Small intestine (tissue), 7 donors: ENCODE measurements around the gene BHLHA15. TPM values are rescaled to one million over a fixed set of nuclear protein-coding genes. Genes with fewer than 3 reads are reported as not detected.
A peak's percentile ranks its signal among the peaks of the same experiment; 100 is the strongest.

ENCODE experiments used
- DNase-seq, 2 donors: peaks; one replicate each; pipeline versions ENCODE4 v3.0.0 to v3.0.0-alpha.2; 2013
- FAIRE-seq: peaks from 2 replicates; lab custom pipeline; 2012; peaks lifted over from hg19 to GRCh38; lab: Jason Lieb, UNC
- H3K27ac ChIP-seq, 3 donors: one replicate each; pipeline ENCODE4 v1.5.1; 2013; ENCODE audit warnings: low read length in 2 of 3, mild to moderate bottlenecking in 2 of 3, control low read depth in 1 of 3, inconsistent platforms in 1 of 3, low read depth in 1 of 3, moderate library complexity in 1 of 3
- H3K27me3 ChIP-seq, 3 donors: one replicate each; pipeline ENCODE4 v1.6.1; 2013; ENCODE audit warnings: low read length in 3 of 3, inconsistent platforms in 1 of 3; ENCODE audit not compliant: control insufficient read depth in 3 of 3, insufficient read depth in 3 of 3
- H3K36me3 ChIP-seq, 3 donors: one replicate each; pipeline ENCODE4 v1.6.1; 2013; ENCODE audit warnings: low read length in 3 of 3, inconsistent platforms in 1 of 3, low read depth in 1 of 3, mild to moderate bottlenecking in 1 of 3, moderate library complexity in 1 of 3; ENCODE audit not compliant: control insufficient read depth in 3 of 3, insufficient read depth in 2 of 3
- H3K4me1 ChIP-seq, 3 donors: one replicate each; pipeline ENCODE4 v1.6.1; 2013; ENCODE audit warnings: low read length in 2 of 3, inconsistent platforms in 1 of 3, low read depth in 1 of 3, mild to moderate bottlenecking in 1 of 3, moderate library complexity in 1 of 3; ENCODE audit not compliant: control insufficient read depth in 3 of 3, insufficient read depth in 2 of 3
- H3K4me3 ChIP-seq, 3 donors: one replicate each; pipeline ENCODE4 v1.5.1; 2013; ENCODE audit warnings: low read length in 3 of 3, control low read depth in 1 of 3, inconsistent platforms in 1 of 3, low read depth in 1 of 3, mild to moderate bottlenecking in 1 of 3, moderate library complexity in 1 of 3
- H3K9me3 ChIP-seq, 2 donors: one replicate each; pipeline ENCODE4 v1.6.1; 2013; ENCODE audit warnings: low read depth in 1 of 2, low read length in 1 of 2; ENCODE audit not compliant: control insufficient read depth in 2 of 2, insufficient read depth in 1 of 2
- WGBS, 3 donors: extraction: QIAGEN DNeasy Blood & Tissue Kit; methylation state at CpG; one replicate each; pipeline ENCODE4 v1.1.7; 2013; 5-methylcytosine and 5-hydroxymethylcytosine counted together
- polyA plus RNA-seq, 4 donors: library from polyadenylated mRNA; stranded (reverse) in 3 of 4; unstranded in 1 of 4; fragments of 200-250 nt in 3 of 4; fragments of 120-200 nt in 1 of 4; gene quantifications; one replicate each; pipeline versions ENCODE4 v1.2.1 to v1.2.3, GENCODE V29; 2013
- donor health status: healthy with polysubstance abuse.
- donor health status: control.
- donor health status: control.
- donor health status: Bipolar disorder and iron deficiency.
- donor health status: healthy.

Gene BHLHA15
- polyA plus RNA-seq, 4 donors, result 0.34 to 4.1 (median 2.6) TPM; not detected in 1

DNA sequence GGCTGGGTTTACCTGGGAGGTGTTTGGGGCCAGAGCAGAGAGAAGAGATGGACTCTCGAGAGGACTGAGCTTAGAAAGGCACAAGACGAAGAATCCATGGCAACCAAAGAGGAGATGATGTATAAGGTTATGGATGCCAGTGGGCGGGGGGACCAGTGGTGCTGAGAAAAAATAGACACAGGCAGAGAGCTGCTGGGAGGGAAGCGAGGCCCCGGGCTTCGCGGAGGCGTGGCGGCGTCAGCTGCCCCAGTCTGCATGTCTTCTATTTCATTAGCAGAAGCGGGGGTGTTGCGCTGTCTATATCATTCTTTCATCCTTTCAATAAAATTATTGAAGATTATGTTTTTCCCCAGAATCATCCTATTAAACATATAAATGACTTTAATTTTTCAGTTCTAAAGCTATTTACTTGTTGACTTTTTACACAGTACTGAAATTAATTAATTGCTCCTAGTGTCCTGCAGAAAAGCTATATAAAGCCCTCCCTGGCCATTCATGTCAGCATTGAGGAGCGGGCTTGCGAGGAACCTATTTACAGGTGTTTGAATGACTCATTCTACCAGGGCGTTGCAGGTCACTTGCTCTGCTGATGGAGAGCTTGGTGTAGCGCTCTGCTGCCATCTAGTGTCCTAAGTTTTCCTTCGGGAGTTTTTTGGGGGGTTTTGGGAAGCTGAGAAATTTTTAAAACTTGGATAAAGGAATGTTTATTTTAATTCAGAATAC is 42.9 kb upstream of the BHLHA15 start:
- Histone ChIP-seq H3K4me1 (peaks cover 0 to 11% (median 2%) of the 10 kb centered on the region in 3 donors), H3K9me3 (no peaks in the 10 kb centered on the region), H3K27ac (no peak overlapping the region), H3K4me3 (no peak overlapping the region), H3K27me3 (no peaks in the 10 kb centered on the region), H3K36me3 (peaks cover 0 to 48% (median 2%) of the 10 kb centered on the region in 3 donors)
- DNase-seq, result peak; percentile 83 to 84
- WGBS, 3 donors, result 59 to 63% (median 60%) methylated on average over 17 of the region's 17 CpGs
- FAIRE-seq, result no peak

DNA sequence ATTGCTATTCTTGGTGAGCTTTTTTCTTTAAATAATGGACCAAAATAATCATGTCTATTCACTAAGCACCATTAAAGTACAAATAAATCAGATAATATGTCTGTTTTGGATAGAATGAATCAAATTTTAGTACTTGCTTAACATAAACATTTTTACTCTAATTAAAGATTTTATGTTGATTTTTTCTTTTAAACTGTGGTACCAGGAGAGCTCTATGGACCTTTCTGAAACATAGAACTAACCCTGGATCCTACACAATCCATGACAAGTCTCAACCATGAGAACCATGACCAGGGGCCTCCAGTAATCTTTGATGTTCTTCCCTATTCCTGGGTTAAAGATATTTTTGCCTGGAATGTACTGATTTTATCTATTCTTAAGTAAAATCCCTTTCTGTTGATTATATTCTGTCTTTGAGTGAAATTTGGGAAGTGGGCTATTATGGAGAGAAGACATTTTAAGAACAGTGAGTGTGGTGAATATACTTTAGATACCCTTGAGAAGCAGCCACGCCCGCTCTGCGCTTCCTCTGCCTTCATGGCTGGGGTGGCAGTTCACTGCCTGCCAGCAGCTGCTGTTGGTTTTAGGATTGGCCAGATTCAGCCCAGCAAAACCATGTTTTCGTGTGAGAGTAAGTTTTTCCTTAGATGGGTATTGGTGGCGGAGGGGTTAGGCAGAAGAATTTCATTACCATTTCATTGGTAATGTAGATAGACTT is 42.2 kb upstream of the BHLHA15 start:
- 87 to 91% (median 91%) methylated on average over 5 of the region's 5 CpGs for WGBS, 3 donors
- Histone ChIP-seq H3K27ac (no peak overlapping the region), H3K9me3 (no peaks in the 10 kb centered on the region), H3K36me3 (peaks cover 0 to 44% (median 2%) of the 10 kb centered on the region in 3 donors), H3K4me1 (peaks cover 0 to 8% (median 0%) of the 10 kb centered on the region in 3 donors), H3K4me3 (no peak overlapping the region), H3K27me3 (no peaks in the 10 kb centered on the region)
- no peak for FAIRE-seq
- no peak for DNase-seq

DNA sequence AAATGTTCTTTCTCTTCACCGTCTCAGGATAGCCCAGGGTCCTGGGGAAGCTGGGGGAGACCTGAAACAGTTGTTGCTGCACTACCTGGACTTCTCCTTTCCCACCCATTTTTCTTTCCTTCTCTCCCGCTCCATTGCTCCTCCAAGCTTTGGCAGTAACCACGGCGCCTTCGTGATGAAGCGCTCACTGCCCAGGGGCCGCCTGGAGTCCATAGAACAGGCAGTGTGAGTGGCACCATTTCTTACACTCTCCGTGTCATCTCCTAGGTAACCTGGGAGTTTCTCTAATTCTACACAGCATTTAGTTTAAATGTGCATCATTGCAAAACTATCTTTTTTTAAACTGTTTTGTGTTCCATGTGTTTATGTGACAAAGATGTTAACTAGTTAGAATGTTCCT is 40.3 kb upstream of the BHLHA15 start:
- Histone ChIP-seq H3K9me3 (no peaks in the 10 kb centered on the region), H3K27ac (no peak overlapping the region), H3K36me3 (peaks cover 2 to 44% (median 10%) of the 10 kb centered on the region in 3 donors), H3K4me3 (no peak overlapping the region), H3K27me3 (no peaks in the 10 kb centered on the region), H3K4me1 (peaks cover 0 to 5% (median 0%) of the 10 kb centered on the region in 3 donors)
- 91 to 93% (median 92%) methylated on average over 8 of the region's 8 CpGs for WGBS, 3 donors
- FAIRE-seq (no peak), DNase-seq (no peak)

DNA sequence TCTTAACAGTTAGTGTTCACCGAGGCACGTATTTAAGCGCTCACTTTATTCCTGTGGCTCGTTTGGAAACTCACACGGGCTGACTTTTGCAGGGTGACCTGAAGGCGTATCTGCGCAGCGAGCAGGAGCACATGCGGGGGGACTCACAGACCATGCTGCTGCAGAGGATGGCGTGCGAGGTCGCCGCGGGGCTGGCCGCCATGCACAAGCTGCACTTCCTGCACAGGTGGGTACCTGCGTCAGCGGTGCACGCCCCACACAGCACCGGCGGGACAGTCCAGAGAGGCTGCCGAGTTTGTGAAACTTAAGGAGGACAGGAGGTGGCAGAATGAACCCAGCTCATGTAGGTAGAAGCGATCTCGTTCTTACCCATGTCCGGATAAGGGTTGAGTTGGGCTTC is 39.8 kb upstream of the BHLHA15 start:
- Histone ChIP-seq H3K27ac (no peak overlapping the region), H3K4me3 (no peak overlapping the region), H3K36me3 (peaks cover 2 to 43% (median 10%) of the 10 kb centered on the region in 3 donors), H3K4me1 (peaks cover 0 to 4% (median 0%) of the 10 kb centered on the region in 3 donors), H3K9me3 (no peaks in the 10 kb centered on the region), H3K27me3 (no peaks in the 10 kb centered on the region)
- DNase-seq, result no peak
- WGBS, 3 donors, result 95 to 97% (median 96%) methylated on average over 24 of the region's 24 CpGs
- no peak for FAIRE-seq

DNA sequence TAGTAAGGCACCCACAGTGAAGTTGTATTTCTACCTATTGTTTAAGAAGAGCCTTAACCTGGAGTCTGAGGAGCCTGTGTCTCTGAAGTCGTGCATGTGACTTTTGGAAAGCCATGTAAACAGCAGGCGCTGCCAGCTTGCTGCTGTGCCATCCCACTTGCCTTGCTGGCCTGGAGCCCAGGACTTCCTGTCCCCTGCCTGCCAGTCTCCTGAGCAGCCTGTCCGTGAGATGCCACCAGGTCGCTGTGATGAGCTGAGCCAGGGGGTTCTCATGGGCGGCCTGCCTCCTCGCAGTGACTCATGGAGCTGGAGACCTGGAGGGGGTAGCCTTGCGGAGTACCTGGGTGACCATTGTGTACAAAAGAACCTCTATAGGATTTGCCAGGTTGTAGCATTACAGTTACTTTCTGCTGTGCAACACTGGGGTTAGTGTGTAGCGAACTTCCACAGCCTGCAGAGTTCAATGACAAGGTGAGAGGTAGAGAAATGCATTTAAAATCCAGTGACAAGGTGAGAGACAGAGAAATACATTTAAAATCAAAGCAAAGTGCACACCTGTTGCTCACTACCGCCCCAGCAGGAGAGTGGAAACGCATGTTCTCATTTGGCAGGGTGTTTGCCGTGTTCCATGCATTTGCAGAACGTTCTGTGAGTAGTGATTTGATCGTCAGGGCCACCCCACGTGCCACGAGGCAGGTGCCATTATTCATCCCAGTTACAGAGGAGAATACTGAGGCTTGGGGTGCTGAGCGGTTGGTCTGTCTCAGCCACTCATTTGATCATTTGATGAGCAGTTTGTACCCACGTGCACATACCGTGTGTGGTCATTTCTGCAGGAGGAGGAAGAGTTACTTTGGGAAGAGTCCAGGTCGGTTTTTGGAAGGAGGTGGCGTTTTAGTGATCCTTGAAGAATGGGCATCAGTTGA is 36.6 kb upstream of the BHLHA15 start:
- Histone ChIP-seq H3K27me3 (no peaks in the 10 kb centered on the region), H3K9me3 (no peaks in the 10 kb centered on the region), H3K4me3 (no peak overlapping the region), H3K36me3 (peaks cover 2 to 48% (median 16%) of the 10 kb centered on the region in 3 donors), H3K27ac (no peak overlapping the region), H3K4me1 (peaks cover 0 to 6% (median 0%) of the 10 kb centered on the region in 3 donors)
- no peak for DNase-seq
- WGBS, 3 donors, result 92 to 95% (median 94%) methylated on average over 20 of the region's 20 CpGs
- no peak for FAIRE-seq

DNA sequence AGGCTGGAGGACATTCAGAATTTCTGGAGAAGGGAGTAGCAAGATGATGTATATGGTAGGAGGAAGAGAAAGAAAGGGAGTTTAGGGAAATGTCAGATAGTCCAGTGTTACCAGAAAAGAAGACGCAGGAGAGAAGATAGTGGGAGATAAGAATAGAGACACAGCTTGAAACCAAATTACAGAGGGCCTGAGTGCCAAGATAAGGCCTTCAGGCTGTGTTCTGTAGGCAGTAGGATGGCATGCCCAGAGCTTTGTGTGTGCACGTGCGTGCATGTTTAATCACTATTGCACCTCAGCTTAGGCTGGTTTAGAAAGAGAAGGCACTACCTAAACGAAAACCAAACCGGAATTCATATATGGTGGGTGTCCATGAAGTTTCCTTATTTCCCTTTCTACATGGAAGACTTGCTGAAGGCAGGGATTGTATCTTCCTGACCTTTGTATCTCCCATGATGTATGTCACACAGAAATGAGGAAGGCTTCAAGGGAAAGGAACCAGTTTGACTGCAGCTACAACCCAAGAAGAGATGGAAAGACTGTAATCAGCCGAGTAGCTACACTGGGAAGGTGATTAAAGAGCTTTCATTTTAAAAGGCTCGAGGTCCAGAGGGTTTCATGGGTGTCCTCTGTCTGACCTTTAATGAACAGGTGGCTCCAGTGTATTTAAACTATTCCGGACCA is 35.8 kb upstream of the BHLHA15 start:
- Histone ChIP-seq H3K36me3 (peaks cover 2 to 48% (median 13%) of the 10 kb centered on the region in 3 donors), H3K4me3 (no peak overlapping the region), H3K27ac (no peak overlapping the region), H3K9me3 (no peaks in the 10 kb centered on the region), H3K27me3 (no peaks in the 10 kb centered on the region), H3K4me1 (peaks cover 0 to 6% (median 0%) of the 10 kb centered on the region in 3 donors)
- FAIRE-seq, result no peak
- DNase-seq, result peak; percentile 31 to 40
- WGBS, 3 donors, result 73 to 84% (median 73%) methylated on average over 8 of the region's 8 CpGs

DNA sequence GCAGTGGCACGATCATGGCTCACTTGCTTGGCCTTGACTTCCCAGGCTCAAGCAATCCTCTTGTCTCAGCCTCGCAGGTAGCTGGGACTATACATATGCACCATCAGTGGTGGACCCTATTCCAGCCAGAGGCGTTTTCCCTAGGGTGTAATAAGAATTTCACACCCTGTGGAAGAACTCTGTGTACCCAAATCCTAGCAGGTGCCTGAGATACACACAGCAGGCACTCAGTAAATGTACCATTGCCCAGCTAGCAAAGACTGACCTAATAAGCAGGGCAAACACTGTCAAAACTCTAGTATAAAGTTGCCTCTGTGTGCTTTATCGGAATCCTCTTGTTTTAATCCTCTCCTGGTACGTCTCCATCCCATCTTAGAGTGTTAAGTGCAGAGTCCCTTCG is 33.7 kb upstream of the BHLHA15 start:
- Histone ChIP-seq H3K4me3 (no peak overlapping the region), H3K9me3 (no peaks in the 10 kb centered on the region), H3K27ac (no peak overlapping the region), H3K36me3 (peaks cover 2 to 35% (median 13%) of the 10 kb centered on the region in 3 donors), H3K27me3 (no peaks in the 10 kb centered on the region), H3K4me1 (peaks cover 0 to 6% (median 0%) of the 10 kb centered on the region in 3 donors)
- 88 to 92% (median 91%) methylated on average over 6 of the region's 6 CpGs for WGBS, 3 donors
- DNase-seq, result no peak
- FAIRE-seq, result no peak
